GM21381 (cell line): ENCODE data around the gene LINGO3.

ENCODE experiments used
- ATAC-seq: cut with Tn5 transposase; IDR thresholded peaks from one replicate; pipeline ENCODE4 v1.9.1; 2021; ENCODE audit warnings: mild to moderate bottlenecking, moderate library complexity; ENCODE audit not compliant: unreplicated experiment

Gene LINGO3

DNA sequence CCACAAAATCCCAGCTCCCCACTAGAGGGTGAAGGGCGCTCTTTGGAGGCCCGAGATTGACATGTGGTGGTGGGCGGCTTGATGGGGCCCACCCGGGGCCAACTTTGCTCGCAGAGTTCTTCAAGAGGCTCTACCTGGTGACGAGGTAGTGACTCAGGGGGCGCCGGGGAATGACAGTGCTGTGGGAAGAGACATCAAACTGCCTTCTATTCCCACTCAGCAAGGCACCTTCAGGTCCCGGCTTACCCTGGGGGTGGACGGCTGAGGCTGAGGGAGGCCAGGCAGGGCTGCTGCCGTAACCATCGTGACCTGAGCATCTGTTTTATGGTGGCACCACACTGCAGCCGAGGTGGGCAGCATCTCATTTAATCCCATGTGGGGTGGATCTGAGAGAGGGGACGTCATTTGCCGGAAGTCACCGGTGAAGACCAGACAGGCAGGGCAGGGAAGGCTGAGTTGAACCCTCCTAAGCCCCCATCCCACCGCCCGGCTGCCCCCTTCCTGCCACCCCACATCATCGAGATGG lies 1.6 kb downstream of the LINGO3 start:
- no peak for ATAC-seq

- ATAC-seq, result no peak
These were observed 2.3 kb downstream of the LINGO3 start for GRCh38 chr19:2305452-2306280.

DNA sequence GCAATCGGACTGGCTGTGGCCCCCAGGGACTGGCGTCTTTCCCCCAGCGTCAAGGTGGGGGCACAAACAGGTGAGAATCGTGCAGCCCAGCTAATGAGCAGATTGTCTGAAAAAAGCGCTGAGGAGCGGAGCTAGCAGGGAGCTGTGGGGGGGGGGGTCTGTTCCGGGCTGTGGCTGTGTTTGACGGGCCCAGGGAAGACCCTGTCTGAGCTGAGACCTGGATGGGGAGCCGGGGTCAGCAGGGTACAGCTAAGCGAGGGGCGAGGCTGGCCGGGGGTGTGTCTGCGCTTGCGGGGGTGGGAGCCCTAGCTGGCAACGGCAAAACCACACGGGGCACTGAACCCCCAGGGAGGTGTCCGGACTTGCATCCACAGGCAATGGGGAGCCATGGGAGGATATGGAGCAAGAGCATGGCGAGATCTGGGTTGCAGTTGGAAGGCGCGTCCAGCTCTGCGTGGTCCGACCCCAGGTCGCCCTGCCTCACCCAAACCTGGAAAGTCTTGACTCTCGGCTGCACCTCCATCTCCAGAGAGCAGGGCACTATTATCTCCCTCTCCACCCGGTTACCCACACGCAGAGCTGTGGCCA lies 4.6 kb downstream of the LINGO3 start:
- no peak for ATAC-seq

DNA sequence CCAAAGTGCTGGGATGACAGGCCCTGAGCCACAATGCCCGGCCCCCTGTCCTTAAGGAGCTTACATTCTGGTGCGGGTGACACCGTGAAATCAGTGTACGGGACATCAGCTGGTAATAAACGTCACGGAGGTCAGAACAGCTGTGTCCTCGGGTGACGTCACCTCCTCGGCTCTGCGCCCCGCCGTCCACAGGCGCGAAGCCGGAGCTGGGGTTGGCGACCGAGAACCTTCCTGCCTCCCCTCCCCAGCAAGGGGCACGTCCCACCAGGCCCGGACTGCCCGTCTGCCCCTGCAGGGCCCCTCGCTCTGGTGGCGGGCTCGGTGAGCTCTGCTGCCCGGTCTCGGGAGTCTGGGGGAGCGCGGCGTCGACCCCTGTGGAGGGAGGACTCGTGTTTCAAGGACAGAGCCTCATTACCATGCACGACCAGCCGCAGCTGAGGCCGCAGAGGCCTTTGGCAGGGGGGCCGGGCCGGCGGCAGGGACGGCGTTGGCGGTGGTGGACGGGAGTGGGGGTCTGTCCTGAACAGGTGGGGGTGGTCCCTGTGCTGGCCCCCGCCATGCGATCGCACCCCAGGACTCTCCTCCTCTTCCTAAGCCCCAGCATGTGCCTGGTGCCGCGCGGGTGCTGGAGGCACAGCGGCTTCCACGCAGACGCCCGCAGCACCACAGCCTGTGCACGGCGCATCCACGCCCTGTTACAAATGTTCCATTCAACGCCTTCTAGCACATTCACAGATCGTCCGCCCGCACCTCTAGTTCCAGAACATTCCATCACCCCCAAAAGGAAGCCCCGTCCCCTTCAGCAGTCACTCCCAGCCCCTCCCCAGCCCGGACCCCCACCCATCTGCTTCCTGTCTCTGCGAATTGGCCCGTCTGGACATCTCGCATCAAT lies 5.4 kb downstream of the LINGO3 start:
- no peak for ATAC-seq

GRCh38 chr19:2300533-2300932 lies 7.4 kb downstream of the LINGO3 start:
- ATAC-seq, result no peak

DNA sequence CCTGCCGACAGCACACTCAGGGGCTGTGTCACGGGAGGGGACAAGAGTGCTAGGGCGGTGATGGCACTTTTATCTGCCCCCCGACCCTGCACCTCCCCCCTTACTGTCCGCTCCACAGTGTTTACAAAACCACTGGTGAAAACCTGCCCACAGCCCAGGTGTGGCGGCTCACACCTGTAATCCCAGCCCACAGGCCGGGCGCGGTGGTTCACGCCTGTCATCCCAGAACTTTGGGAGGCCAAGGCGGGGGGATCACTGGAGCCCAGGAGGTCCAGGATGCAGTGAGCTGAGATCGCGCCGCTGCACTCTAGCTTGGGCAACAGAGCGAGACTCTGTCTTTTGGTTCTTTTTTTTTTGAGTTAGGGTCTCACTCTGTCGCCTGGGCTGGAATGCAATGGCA lies 11.8 kb downstream of the LINGO3 start:
- no peak for ATAC-seq

- ATAC-seq, result no peak
These were observed 13.1 kb downstream of the LINGO3 start for GRCh38 chr19:2294687-2295335.

DNA sequence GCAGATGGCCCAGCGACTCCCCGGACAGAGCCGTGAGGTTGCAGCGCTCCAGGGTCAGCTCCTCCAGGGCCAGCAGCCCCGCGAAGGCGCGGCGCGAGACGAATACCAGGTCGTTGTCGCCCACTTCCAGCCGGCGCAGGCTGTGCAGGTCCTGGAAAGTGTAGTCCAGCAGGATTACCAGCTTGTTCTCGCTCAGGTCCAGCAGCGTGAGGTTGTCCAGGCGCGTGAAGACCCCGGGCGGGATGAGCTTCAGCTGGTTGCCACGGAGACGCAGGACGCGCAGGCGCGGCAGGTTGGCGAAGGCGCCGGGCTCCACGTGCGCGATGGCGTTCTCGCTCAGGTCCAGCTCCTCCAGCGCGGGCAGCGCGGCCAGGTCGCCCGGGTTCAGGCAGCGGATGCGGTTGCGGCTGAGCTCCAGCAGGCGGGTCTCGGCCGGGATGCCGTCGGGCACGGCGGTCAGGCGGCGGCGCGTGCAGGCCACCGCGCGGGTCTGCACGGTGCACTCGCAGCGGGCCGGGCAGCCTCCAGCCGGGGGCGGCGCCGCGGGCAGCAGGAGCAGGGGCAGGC lies 16.7 kb downstream of the LINGO3 start:
- no peak for ATAC-seq

GRCh38 chr19:2290441-2291184 lies 17.3 kb downstream of the LINGO3 start:
- no peak for ATAC-seq

DNA sequence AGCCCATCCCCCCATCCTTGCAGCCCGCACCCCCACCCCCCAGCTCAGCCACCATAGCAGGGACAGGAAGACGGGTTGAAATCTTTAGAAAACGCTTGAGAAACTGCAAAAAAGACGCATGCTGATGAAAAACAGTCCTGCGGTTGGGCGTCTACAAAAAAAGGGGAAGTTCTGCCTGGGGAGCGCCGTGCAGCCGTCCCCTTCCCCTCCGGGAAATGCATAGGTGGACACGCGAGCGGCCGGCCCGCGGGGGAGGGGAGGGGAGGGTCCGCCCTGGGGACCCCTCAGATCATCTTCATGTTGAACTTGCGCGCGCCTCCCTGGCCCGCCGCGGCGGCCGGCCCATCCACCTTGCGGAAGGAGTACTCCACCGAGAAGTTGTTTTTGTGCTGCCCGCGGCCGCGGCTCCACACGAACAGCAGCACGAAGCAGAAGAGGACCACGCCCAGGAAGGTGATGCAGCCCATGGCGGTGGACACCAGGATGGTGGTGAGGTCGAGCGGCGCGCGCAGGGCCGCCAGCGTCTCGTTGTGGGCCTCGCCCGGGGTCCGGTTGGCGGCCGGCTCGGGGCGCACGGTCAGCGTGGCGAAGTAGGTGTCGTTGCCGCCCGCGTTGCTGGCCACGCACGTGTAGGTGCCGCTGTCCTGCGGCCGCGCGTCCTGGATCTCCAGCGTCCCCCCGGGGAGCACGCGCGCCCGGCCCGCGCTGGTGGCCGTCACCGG lies 18.1 kb downstream of the LINGO3 start:
- ATAC-seq, result no peak

- no peak for ATAC-seq
These were observed 18.9 kb downstream of the LINGO3 start for GRCh38 chr19:2288818-2289713.

- ATAC-seq, result no peak
These were observed 19.6 kb downstream of the LINGO3 start for GRCh38 chr19:2288338-2288817.

GRCh38 chr19:2287585-2288337 lies 20.2 kb downstream of the LINGO3 start:
- ATAC-seq, result no peak

DNA sequence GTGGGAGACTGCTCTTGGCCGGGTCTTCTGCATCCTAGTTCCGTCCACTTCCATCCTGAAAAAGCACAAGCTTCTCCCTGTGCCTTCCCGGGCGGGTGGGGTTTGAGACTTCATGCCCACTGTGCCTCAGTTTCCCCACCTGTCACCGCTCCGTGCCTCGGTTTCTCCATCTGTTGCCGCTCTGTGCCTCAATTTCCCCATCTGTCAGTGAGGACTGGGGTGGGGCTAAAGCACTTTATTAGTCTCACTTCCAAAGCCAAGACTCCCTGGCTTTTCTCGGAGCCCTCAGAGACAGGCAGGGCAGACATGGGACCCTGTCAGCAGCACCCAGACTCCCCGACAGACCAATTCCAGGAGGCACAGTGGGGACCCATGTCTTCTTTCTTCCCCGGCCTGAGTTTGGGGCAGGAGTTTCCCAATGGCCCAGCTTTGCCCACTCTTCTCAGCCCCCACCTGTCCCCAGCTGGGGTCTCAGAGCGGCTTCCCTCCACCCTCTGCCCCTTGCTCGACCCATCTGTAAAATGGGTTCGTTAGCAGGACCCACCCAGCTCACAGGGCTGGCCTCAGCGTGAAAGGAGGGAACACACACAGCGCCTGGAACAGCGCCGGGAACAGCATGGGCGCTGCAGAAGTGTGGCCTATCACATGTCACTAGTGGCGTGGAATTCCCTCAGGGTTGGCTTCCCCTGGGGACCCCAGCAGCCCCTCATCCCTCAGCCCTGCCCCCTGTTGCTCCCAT lies 21.4 kb downstream of the LINGO3 start:
- no peak for ATAC-seq

DNA sequence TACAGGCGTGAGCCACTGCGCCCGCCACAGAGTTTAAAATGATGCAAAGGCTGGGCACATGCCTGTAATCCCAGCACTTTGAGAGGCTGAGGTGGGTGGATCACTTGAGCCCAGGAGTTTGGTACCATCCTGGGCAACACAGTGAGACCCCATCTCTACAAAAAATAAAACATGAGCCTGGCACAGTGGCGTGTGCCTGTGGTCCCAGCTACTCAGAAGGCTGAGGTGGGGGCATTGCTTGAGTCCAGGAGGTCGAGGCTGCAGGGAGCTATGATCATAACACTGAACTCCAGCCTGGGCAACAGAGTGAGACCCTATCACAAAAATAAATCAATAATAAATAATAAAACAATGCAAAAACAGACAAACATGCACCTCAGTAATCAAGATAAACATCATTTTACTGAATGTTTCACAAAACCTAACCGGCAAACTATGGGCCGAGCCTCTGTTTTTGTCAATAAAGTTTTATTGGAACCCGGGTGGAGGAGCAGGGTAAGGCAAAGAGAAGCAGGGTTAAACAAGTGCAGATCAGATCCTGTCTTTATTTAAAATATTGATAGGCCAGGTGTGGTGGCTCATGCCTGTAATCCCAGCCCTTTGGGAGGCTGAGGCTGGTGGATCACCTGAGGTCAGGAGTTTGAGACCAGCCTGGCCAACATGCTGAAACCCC lies 24.0 kb downstream of the LINGO3 start:
- no peak for ATAC-seq

DNA sequence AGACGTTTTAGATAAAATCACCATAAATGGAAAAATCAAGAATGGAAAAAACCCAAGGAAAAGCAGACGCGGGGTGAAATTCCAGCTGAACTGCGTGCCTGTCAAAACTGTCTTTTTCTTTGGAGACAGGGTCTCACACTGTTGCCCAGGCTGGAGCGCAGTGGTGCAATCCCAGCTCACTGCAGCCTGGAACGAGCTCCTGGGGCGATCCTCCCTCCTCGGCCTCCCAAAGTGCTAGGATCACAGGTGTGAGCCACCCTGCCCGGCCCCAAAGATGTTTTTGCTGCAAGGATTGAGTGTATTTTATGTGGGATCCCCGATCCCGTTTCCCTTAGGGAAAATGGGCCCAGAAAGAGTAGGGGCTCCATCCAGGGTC lies 25.1 kb downstream of the LINGO3 start:
- ATAC-seq, result no peak
